ENCODE measurements around the gene SART1.

The SART1 gene

GRCh38 chr11:66026017-66026529, 64.5 kb downstream of the SART1 start, which contains the start of gene CATSPER1:
Gene CATSPER1 (minus strand): TSS chr11:66026479. CDS start chr11:66026379, 100 bp downstream.
- TF ChIP-seq CTCF (conservative IDR thresholded peaks at IDR 0.05; ENCODE audit: low read depth, low read length): no peak
- DNase-seq (ENCODE audit: low read depth): no peak
- no peak within 1 kb of the TSS for H3K4me3 ChIP-seq (ENCODE audit: low read depth, low read length)
